Ishikawa (cell line): ENCODE measurements around the gene KDF1.

ENCODE experiments used
- RAD21 ChIP-seq: IDR thresholded peaks from 2 replicates; pipeline ENCODE4 v1.6.1; 2012; ENCODE audit warnings: low read depth
- TAF1 ChIP-seq: IDR thresholded peaks from 2 replicates; pipeline ENCODE4 v1.6.1; 2012; ENCODE audit warnings: low read depth, mild to moderate bottlenecking

GRCh38 chr1:26981146-26981846, 21.0 kb upstream of the KDF1 start:
- TF ChIP-seq RAD21 = no peak
- TF ChIP-seq TAF1 = no peak
